Measurements from ENCODE around the gene NINJ1. TPM values are rescaled to one million over a fixed set of nuclear protein-coding genes. Genes with fewer than 3 reads are reported as not detected.

NINJ1 gene
- total and polyA plus RNA-seq, 2 of the 8 experiments (the other 6 are each of a cell fraction or from before 2014, with no cell fraction given) = 28.2 to 65.6 TPM

GRCh38 chr9:93129691-93130500 is 4.2 kb downstream of the NINJ1 start:
- ChIA-PET CTCF (ENCODE audit: partially characterized antibody) (interaction anchor here (0.6 to 3.5 kb wide), 16 partner anchors 10 to 175 kb away, joined by 3 to 17 read pairs (median 4); no protein-coding TSS in a partner anchor), POLR2A (ENCODE audit: partially characterized antibody) (interaction anchor here (0.7 to 1.5 kb wide), 2 partner anchors 10 kb away, joined by 3 to 4 read pairs; no protein-coding TSS in a partner anchor)
- H2BK20ac ChIP-seq (ENCODE audit: low read length) = no peak overlapping the region
- H3K18ac ChIP-seq (ENCODE audit: extremely low read depth, low read length) = no peak overlapping the region
- no peak overlapping the region for H3K4ac ChIP-seq (replicated peaks; ENCODE audit: insufficient read length, low read depth, low read length)
- FAIRE-seq (no peak), DNase-seq (ENCODE audit: low read depth in 1 of 2, low spot score in 2 of 2) (no peak)
- no peak overlapping the region for H4K5ac ChIP-seq (ENCODE audit: insufficient read length, low read depth, low read length)
- no peak overlapping the region for H3K4me2 ChIP-seq (ENCODE audit: insufficient read depth in 1 of 2, low read depth in 2 of 2, low read length in 2 of 2)
- peaks cover 17% of the 10 kb centered on the region; the same call in 1 of the 2 replicates for H3K23me2 ChIP-seq (ENCODE audit: low read depth, low read length)
- no peak overlapping the region for H2AK5ac ChIP-seq (ENCODE audit: low read depth, low read length)
- no peak overlapping the region for H2BK15ac ChIP-seq (ENCODE audit: low read length)
- H3K27me3 ChIP-seq (replicated peaks in 1 of 4; ENCODE audit: control insufficient read depth in 3 of 4, extremely low read depth in 1 of 4, insufficient read depth in 3 of 4, low read length in 3 of 4) = peaks cover 0 to 4% (median 4%) of the 10 kb centered on the region in 4 experiments; a peak in 4 of 7 replicates
- H3K79me2 ChIP-seq (ENCODE audit: control insufficient read depth in 1 of 2, insufficient read depth in 2 of 2, low read length in 2 of 2) = peaks cover 0 to 11% of the 10 kb centered on the region in 2 experiments; a peak in 1 of 4 replicates
- no peak overlapping the region for H2BK12ac ChIP-seq (ENCODE audit: low read depth, low read length)
- peak overlapping the region; percentile 47 for H4K91ac ChIP-seq (replicated peaks; ENCODE audit: insufficient read length, low read length)
- H3K23ac ChIP-seq (ENCODE audit: insufficient read length) = no peak overlapping the region
- 0 out of 2 replicates have a peak overlapping the region, but pooled peaks have one; percentile 37 for H4K8ac ChIP-seq (ENCODE audit: extremely low read depth, insufficient read depth, low read length)
- no peak overlapping the region for H2AFZ ChIP-seq (ENCODE audit: low read length)
- WGBS, 2 experiments (ENCODE audit: extremely low coverage in 1 of 2, insufficient coverage in 1 of 2, insufficient read length in 1 of 2, insufficient replicate concordance in 2 of 2, low coverage in 1 of 2, low lambda C conversion rate in 2 of 2, missing lambda C conversion rate in 1 of 2) = 91% methylated on average over 11 of the region's 11 CpGs; no CpG with 5 or more reads in 1 of the 2 experiments
- no peak overlapping the region for H3K9ac ChIP-seq (replicated peaks in 1 of 4; ENCODE audit: extremely low read depth in 1 of 4, low read depth in 3 of 4, low read length in 3 of 4)
- H3K79me1 ChIP-seq (ENCODE audit: low read depth, low read length) = peaks cover 12% of the 10 kb centered on the region
- H3K14ac ChIP-seq (ENCODE audit: insufficient read length) = no peak overlapping the region
- no peak overlapping the region for H3K27ac ChIP-seq (ENCODE audit: low read depth, low read length)
- no peak overlapping the region for H2BK5ac ChIP-seq (ENCODE audit: low read depth, low read length)
- peaks cover 0 to 40% (median 26%) of the 10 kb centered on the region in 4 experiments; a peak in 6 of 7 replicates for H3K4me1 ChIP-seq (replicated peaks in 1 of 4; ENCODE audit: control insufficient read depth in 3 of 4, insufficient read depth in 4 of 4, low read length in 3 of 4)
- H3K36me3 ChIP-seq (ENCODE audit: control insufficient read depth in 2 of 4, insufficient read depth in 4 of 4, low read length in 3 of 4) = peaks cover 0 to under 1% (median 0%) of the 10 kb centered on the region in 4 experiments; a peak in 1 of 8 replicates
- no peaks in the 10 kb centered on the region for H3K9me3 ChIP-seq (ENCODE audit: insufficient read depth in 2 of 2, low read depth in 1 of 2, low read length in 1 of 2)
- H4K20me1 ChIP-seq (replicated peaks in 1 of 2; ENCODE audit: control insufficient read depth in 1 of 2, insufficient read depth in 2 of 2, low read length in 2 of 2) = peaks cover 0 to 12% of the 10 kb centered on the region in 2 experiments
- no peak overlapping the region for H2BK120ac ChIP-seq (replicated peaks; ENCODE audit: low read depth, low read length)
- H3K4me3 ChIP-seq (ENCODE audit: extremely low read depth in 1 of 4, insufficient read depth in 2 of 4, low read depth in 3 of 4, low read length in 4 of 4) = no peak overlapping the region
- H3K56ac ChIP-seq (replicated peaks; ENCODE audit: insufficient read length, low read depth, low read length) = no peak overlapping the region
- TF ChIP-seq JUND (IDR thresholded peaks at IDR 0.05; ENCODE audit: low read length) = no peak
- TF ChIP-seq HDAC2 (IDR thresholded peaks at IDR 0.05; ENCODE audit: borderline replicate concordance in 1 of 2, low read depth in 2 of 2, low read length in 2 of 2) = no peak
- TF ChIP-seq, protein P1, sequence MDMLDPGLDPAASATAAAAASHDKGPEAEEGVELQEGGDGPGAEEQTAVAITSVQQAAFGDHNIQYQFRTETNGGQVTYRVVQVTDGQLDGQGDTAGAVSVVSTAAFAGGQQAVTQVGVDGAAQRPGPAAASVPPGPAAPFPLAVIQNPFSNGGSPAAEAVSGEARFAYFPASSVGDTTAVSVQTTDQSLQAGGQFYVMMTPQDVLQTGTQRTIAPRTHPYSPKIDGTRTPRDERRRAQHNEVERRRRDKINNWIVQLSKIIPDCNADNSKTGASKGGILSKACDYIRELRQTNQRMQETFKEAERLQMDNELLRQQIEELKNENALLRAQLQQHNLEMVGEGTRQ (IDR thresholded peaks at IDR 0.05; ENCODE audit: low read length) = no peak
- no peak for TF ChIP-seq MAFK (IDR thresholded peaks at IDR 0.05; ENCODE audit: low read depth, low read length)
- TF ChIP-seq ZNF274 (IDR thresholded peaks at IDR 0.05; ENCODE audit: borderline replicate concordance, extremely low read depth, low read length) = no peak
- no peak for TF ChIP-seq HDAC6 (IDR thresholded peaks at IDR 0.05; ENCODE audit: low read depth, low read length)
- TF ChIP-seq CHD1 (IDR thresholded peaks at IDR 0.05; ENCODE audit: low read depth, low read length) = no peak
- TF ChIP-seq ASH2L (IDR thresholded peaks at IDR 0.05; ENCODE audit: low read length) = no peak
- TF ChIP-seq TBP (IDR thresholded peaks at IDR 0.05; ENCODE audit: low read depth, low read length) = no peak
- TF ChIP-seq RAD21 (IDR thresholded peaks at IDR 0.05 in 1 of 2, conservative IDR thresholded peaks at IDR 0.05 in 1 of 2; ENCODE audit: low read depth in 2 of 2, low read length in 2 of 2) = no peak

Data from H1 (cell line).